COLO668 (cell line): Measurements from ENCODE around the gene WDCP.
"Not testable (repeated sequence)": the region's sequence is repeated elsewhere in the genome, so short reads cannot be mapped to it uniquely, and the experiment has no call there.

Experiments
- DNase-seq: peaks from one replicate; lab custom pipeline; 2025; ENCODE audit not compliant: unreplicated experiment; lab: John Stamatoyannopoulos, UW

Gene WDCP

DNA sequence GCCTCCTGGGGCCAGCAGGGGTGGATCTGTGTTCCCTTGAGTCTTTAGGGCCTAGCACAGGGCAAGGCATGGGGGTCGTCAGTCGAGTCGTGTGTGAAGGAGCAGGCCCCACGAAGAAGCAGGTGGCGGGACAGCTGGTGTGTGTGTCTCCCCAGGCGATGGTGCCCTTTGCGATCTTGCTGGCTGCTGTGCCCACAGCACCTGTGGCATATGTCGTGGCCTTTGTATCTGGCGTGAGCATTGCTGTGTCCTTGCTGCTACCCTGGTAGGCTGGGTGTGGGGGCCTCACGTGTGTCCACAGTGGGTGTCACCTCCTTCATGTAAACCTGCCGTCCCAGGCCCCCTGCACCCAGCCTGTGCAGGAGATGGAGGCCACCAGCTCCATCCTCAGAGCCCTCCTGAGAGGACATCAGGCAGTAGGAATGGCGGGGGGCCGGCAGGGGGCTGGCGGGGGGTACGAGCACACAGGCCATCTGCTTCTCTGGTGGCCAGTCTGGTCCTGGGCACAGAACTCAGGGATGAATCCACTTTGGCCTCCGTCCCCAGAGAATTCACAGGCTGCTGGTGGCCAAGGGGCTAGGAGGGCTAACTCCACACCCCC lies 24.1 kb downstream of the WDCP start:
- no peak for DNase-seq

DNA sequence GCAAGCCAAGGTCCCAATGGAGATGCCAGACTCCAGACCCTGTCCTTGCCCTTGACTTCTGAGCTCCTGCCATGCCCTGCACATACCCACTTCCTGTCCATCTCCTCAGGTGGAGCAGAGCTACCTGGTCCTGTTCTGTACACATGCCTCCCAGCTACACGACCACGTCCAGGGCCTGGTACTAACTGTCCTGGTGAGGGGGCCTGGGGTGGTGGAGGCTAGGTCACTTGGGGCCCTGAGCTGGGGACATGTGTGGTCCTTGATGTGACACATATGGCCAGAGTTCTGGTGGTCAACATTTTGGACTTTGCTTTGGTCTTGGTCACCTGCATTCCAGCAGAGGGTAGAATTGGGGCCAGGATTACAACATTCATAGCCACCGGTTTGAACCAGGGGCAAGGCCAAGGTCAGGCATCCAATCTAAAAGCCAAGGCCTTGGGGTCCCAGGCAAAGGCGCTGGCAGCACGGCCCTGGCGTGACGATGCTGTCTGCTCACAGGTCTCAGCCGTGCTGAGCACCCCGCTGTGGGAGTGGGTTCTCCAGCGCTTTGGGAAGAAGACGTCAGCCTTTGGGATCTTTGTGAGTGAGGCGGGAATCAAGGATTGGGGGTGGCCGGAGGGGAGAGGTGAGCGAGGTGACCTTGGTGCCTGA lies 24.7 kb downstream of the WDCP start:
- DNase-seq = no peak

- peak; percentile 22 for DNase-seq
Measured at GRCh38 chr2:24021122-24021998, 25.8 kb downstream of the WDCP start.

DNA sequence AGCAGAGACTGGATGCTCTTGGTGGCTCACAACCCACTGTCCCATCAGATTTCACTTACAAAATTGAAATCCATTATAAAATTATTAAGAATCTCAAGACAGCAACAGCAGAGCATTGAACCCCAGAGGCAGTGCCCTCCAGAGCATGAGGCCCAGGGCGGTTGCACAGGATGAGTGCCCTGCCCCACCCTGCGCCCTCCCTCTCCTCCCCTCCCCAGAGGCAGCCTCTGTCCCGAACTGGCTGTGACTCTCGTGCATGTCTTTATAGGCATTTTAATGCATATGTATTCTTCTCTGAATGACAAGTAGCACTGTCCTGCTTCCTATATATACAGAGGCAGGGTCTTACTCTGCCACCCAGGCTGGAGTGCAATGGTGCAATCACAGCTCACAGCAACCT lies 26.9 kb downstream of the WDCP start:
- DNase-seq = no peak

DNA sequence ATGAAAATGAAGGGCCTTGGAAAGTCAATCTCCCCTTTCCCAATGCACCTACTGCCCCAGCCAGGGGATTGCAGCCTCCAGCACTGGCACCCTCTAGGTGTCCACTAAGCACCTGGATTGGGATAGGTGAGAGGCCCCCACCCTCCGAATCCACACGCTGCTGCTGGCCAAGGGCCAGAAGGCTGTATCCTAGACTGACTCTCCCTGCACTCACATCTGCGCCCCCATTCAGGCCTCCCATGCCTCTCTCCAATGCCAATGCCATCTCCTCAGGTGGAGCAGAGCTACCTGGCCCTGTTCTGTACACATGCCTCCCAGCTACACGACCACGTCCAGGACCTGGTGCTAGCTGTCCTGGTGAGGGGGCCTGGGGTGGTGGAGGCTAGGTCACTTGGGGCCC lies 27.5 kb downstream of the WDCP start:
- no peak for DNase-seq

- no peak for DNase-seq
Measured at GRCh38 chr2:24018241-24018640, 28.9 kb downstream of the WDCP start.

DNA sequence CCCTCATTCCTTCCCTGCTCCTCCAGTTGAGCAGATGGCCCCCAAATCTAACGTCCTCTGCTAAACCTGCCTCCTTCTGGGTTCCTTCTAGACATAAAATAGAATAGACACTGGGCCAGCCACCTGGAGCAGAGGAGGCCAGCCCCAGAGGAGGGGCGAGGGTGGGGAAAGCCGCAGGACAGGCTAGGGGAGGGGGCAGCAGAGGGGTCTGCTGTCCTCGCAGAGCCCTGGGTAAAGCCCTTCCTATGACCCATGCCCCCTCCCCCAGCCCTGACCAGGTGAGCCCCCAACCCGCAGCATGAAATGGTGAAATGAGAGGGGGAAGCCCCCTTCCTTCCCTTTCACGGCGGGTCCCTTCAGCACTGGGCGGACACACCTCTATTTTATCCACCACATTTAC lies 29.5 kb downstream of the WDCP start:
- DNase-seq = no peak

DNA sequence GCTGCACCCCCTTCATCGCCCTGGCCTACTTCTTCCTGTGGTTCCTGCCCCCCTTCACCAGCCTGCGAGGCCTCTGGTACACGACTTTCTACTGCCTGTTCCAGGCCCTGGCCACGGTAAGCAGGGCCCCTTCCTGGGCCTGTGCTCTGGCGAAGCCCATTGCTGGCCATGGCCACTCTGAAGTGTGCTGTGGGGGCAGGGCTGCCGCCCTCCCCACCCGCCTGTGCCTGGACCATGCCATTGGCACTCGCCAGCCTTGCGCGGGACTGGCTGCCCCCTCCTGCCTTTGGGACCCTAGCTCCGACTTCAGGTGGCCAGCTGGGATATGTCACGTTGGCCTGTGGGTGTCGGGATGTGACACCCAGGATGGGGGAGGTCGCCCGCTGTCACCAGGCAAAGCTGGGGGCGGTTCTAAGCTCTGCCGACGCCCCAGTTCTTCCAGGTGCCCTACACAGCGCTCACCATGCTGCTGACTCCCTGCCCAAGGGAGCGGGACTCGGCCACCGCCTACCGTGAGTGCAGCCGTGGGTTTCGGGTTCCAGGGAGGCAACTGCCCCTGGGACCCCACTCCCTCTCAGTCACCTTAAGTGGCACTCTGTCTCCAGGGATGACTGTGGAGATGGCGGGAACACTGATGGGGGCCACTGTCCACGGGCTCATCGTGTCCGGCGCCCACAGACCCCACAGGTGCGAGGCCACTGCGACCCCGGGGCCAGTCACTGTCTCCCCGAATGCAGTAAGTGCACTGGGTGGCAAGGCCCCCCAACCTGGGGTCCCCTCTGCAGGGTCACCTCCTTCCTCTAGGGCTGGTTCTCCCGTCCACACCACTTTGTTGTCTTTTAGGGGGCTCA lies 30.1 kb downstream of the WDCP start:
- DNase-seq = no peak

DNA sequence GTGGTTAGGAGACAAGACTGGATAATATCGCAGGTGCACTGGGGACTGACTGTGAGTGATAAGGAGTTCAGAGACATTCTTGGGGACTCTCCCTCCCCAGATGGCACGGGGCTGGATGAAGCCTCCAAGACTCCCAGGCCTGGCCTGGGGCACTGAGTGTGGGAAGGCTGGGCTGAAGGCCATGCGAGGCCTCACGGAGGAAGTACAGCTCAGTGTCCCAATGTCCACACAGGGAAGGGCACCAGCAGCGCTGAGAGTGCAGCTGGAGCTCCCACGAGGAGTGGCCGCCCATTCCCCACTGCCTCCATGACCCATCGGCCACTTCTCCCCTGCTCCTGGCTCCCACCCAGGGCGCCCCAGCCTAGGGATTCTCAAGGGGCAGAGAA lies 30.8 kb downstream of the WDCP start:
- DNase-seq = no peak

DNA sequence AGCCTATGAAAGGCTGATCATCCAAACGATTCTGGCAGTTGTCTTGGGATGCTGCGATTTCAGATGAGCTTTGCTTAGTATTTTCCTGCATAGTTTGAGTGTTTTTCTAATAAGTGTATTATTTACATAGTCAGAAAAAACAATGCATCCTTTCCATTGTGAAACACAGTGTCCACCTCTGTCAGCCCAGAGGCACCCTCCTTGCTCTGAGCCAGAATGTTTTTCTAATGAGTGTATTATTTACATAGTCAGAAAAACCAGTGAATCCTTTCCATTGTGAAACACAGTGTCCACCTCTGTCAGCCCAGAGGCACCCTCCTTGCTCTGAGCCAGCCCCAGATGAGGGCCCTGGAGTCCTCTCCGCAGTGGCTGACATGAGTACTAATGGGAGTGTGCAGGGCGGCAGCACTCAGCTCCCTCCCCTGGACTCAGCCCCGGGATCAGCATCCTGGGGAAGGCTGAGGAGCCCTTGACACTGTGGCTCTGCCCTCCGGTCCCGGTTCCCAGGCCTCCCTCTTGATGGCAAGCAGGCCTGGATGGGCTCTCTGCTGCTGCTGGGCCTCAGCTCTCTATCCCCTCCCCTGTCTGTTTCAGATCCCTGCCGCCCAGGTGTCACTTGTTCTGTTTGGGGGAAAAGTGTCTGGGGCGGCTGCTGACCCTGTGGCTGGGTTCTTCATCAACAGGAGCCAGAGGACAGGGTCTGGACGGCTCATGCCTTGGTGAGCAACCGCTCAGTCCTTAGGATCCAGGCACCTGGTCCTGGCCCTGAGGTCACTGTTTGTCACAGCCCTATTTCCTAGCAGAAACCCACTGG lies 31.4 kb downstream of the WDCP start:
- DNase-seq = no peak

DNA sequence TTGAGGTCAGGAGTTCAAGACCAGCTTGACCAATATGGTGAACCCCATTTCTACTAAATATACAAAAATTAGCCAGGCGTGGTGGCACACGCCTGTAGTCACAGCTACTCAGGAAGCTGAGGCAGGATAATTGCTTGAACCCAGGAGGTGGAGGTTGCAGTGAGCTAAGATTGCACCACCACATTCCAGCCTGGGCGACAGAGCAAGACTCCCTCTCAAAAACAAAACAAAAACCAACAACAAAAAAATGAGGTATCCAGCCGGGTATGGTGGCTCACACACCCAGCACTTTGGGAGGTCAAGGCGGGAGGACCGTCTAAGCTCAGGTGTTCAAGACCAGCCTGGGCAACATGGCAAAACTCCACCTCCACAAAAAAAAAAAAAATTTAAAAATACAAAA lies 32.3 kb downstream of the WDCP start:
- not testable (repeated sequence) for DNase-seq

- no peak for DNase-seq
Measured at GRCh38 chr2:24012521-24013188, 34.5 kb downstream of the WDCP start.

DNA sequence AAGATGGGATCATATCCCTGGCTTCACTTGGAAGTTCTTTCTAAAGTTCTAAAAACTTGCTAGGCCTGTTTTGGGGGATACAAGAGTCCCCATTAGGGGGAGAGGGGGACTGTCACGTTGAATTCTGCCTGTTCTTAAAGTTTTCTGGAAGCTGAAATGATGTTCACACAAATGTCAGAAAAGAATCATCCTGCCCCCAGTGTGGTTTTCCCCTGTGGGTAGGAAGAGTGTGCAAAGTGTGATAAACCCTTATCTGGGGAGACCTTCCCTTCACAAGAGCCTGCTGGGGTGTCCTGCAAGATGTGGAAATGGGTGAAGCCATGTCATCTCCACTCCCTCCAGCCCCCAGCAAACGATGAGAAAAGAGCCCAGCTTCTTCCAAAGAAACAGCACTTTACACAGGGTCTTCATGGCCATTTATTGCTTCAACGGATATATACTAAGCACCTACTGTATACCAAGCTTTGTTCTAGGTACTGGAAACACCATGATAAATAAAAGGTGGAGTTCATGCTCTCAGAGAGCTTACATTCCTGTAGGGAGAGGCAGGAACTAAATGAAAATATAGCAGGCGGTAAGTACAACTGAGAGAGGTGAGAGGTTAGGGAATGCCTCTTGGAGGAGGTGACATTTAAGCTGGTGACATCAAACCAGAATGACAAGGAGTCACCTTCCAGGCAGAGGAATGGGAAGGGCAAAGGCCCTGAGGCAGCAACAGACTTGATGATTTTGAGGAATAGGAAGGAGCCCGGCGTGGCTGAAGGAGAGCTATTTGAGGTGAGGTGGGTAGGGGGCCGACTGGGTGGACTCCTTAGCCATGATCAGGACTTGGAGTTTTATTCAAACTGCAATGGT lies 35.7 kb downstream of the WDCP start:
- no peak for DNase-seq

GRCh38 chr2:24010477-24011249 lies 36.5 kb downstream of the WDCP start:
- no peak for DNase-seq

DNA sequence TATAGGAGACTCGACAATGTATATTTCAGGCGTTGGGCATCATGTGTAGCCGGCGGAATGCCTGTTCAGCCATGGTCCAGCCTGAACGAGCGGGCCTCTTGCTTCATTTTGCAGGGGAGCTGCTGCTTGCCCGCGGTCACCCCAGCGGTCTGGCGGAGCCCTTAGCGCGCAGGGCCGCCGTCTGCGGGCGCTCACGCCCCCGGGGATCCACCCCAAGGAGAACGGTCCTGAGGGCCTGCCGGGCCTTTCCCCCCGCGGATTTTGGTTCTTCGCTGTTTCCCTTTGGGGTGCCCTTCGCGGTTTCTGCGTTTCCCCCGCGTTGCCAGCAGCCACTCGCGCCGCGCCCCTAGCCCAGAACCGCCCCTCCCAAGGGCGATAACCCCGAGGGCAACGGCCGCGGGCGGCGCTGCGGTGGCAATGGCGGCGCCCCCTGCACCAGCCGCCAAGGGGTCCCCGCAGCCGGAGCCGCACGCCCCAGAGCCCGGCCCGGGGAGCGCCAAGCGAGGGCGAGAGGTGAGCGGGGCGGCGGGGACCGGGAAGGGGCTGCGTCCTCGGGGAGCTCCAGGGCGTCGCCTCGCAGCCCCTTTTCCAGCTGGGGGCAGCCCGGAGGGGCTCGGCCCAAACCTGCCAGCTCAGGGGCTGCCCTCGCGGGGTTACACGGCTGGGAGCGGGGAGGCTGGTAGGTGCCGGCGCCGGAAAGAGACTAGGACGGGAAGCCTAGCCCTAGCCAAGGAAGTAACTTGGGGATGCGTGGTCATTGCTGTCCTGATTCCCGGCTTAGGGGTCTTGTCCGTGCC lies 37.3 kb downstream of the WDCP start, which contains the start of gene MFSD2B:
Gene MFSD2B, plus strand, starts transcription at position 406 of the 797 bp plus-strand sequence. Its CDS starts 12 bp downstream, at position 418.
- no peak for DNase-seq

DNA sequence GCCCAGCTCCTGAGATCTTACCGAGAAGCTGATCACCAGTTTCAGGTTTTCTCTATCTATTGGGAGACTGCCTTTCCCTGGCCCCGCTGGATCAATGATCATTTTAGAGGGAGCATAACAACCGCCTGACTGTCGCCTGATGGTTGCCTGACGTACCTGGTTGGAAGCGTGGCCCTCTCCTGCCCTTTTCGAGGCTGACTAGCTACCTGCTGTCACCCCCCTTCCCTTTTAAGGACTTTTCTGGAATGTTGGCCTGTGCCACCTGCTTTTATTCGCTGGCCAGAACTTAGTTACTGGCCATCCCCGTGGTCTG lies 37.9 kb downstream of the WDCP start:
- no peak for DNase-seq

DNA sequence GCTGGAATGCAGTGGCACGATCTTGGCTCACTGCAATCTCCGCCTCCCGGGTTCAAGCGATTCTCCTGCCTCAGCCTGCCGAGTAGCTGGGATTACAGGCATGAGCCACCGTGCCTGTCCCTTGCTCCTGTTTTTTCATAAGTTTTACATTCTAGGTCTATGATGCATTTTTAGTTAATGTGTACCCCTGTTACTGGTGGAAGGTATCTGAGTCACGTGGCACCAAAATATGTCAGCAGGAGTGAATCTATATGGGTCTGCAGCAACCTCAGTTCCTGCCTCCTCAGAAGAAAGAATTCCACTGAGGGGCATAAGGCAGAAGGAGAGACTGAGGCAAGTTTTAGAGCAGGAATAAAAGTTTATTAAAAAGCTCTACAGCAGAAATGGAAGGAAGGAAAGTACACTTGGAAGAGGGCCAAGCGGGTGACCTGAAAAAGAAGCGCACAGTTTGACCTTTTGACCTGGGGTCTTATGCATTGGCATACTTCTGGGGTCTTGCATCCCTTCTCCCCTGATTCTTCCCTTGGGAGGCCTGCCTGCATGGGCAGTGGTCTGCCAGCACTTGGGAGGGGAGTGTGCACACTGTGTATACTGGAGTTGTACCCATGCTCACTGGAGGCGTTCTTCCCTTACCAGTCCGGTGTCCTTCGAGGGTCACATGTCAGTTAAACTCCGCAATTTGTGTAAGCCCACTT lies 38.4 kb downstream of the WDCP start:
- no peak for DNase-seq
